ENCODE data around the gene DYNLL1.

DYNLL1 gene

GRCh38 chr12:120539303-120539702, 43.4 kb downstream of the DYNLL1 start:
- Histone ChIP-seq H3K9ac (ENCODE audit: low read length) (no peak overlapping the region), H2BK5ac (ENCODE audit: low read length) (no peak overlapping the region), H3K18ac (ENCODE audit: low read length) (no peak overlapping the region), H3K79me2 (ENCODE audit: control insufficient read depth, insufficient read depth, low read length) (peaks cover 78% of the 10 kb centered on the region), H3K56ac (ENCODE audit: low read length) (no peak overlapping the region), H3K79me1 (ENCODE audit: low read length) (peaks cover 13% of the 10 kb centered on the region), H2BK15ac (replicated peaks; ENCODE audit: low read depth) (no peak overlapping the region), H3K4me2 (ENCODE audit: low read length) (no peak overlapping the region), H4K8ac (ENCODE audit: low read depth, low read length) (no peak overlapping the region), H3K23ac (ENCODE audit: low read length) (no peak overlapping the region), H2AK5ac (ENCODE audit: low read length) (no peak overlapping the region), H3K36me3 (ENCODE audit: control insufficient read depth, insufficient read depth, low read length) (no peaks in the 10 kb centered on the region), H3K27me3 (ENCODE audit: insufficient read depth, low read length, poor library complexity) (no peaks in the 10 kb centered on the region), H3K27ac (ENCODE audit: low read depth, low read length) (no peak overlapping the region), H4K5ac (ENCODE audit: low read length) (no peak overlapping the region), H3K4me1 (ENCODE audit: control insufficient read depth, low read depth, low read length) (peaks cover 4% of the 10 kb centered on the region), H3K4ac (ENCODE audit: low read depth, low read length) (no peak overlapping the region), H3K4me3 (ENCODE audit: low read length) (no peak overlapping the region), H2BK120ac (ENCODE audit: low read depth, low read length) (no peak overlapping the region)
- WGBS (ENCODE audit: extremely low coverage, insufficient coverage, low lambda C conversion rate): no CpG with 5 or more reads among the region's 1 CpG
- DNase-seq: no peak

GRCh38 chr12:120540445-120540844, 44.5 kb downstream of the DYNLL1 start:
- H3K56ac ChIP-seq (ENCODE audit: low read length): no peak overlapping the region
- no peak overlapping the region for H3K27ac ChIP-seq (ENCODE audit: low read depth, low read length)
- no peaks in the 10 kb centered on the region for H3K36me3 ChIP-seq (ENCODE audit: control insufficient read depth, insufficient read depth, low read length)
- H2AK5ac ChIP-seq (ENCODE audit: low read length): no peak overlapping the region
- H4K8ac ChIP-seq (ENCODE audit: low read depth, low read length): no peak overlapping the region
- H3K27me3 ChIP-seq (ENCODE audit: insufficient read depth, low read length, poor library complexity): no peaks in the 10 kb centered on the region
- H2BK5ac ChIP-seq (ENCODE audit: low read length): no peak overlapping the region
- DNase-seq: no peak
- H3K4me3 ChIP-seq (ENCODE audit: low read length): no peak overlapping the region
- no peak overlapping the region for H3K4me2 ChIP-seq (ENCODE audit: low read length)
- no peak overlapping the region for H3K18ac ChIP-seq (ENCODE audit: low read length)
- no peak overlapping the region for H3K9ac ChIP-seq (ENCODE audit: low read length)
- H3K79me1 ChIP-seq (ENCODE audit: low read length): peaks cover 12% of the 10 kb centered on the region
- no peak overlapping the region for H3K23ac ChIP-seq (ENCODE audit: low read length)
- H2BK15ac ChIP-seq (replicated peaks; ENCODE audit: low read depth): no peak overlapping the region
- H4K5ac ChIP-seq (ENCODE audit: low read length): no peak overlapping the region
- no peak overlapping the region for H3K4ac ChIP-seq (ENCODE audit: low read depth, low read length)
- H2BK120ac ChIP-seq (ENCODE audit: low read depth, low read length): no peak overlapping the region
- peaks cover 4% of the 10 kb centered on the region for H3K4me1 ChIP-seq (ENCODE audit: control insufficient read depth, low read depth, low read length)
- H3K79me2 ChIP-seq (ENCODE audit: control insufficient read depth, insufficient read depth, low read length): peaks cover 69% of the 10 kb centered on the region
- no CpG with 5 or more reads among the region's 3 CpGs for WGBS (ENCODE audit: extremely low coverage, insufficient coverage, low lambda C conversion rate)

- no peaks in the 10 kb centered on the region for H3K36me3 ChIP-seq (ENCODE audit: control insufficient read depth, insufficient read depth, low read length)
- H3K4me1 ChIP-seq (ENCODE audit: control insufficient read depth, low read depth, low read length): peaks cover 2% of the 10 kb centered on the region
- no peak overlapping the region for H3K18ac ChIP-seq (ENCODE audit: low read length)
- no peak overlapping the region for H4K8ac ChIP-seq (ENCODE audit: low read depth, low read length)
- H2AK5ac ChIP-seq (ENCODE audit: low read length): no peak overlapping the region
- no CpG with 5 or more reads among the region's 5 CpGs for WGBS (ENCODE audit: extremely low coverage, insufficient coverage, low lambda C conversion rate)
- DNase-seq: no peak
- H3K56ac ChIP-seq (ENCODE audit: low read length): no peak overlapping the region
- peaks cover 12% of the 10 kb centered on the region for H3K79me1 ChIP-seq (ENCODE audit: low read length)
- no peak overlapping the region for H2BK120ac ChIP-seq (ENCODE audit: low read depth, low read length)
- no peak overlapping the region for H3K27ac ChIP-seq (ENCODE audit: low read depth, low read length)
- H2BK5ac ChIP-seq (ENCODE audit: low read length): no peak overlapping the region
- no peak overlapping the region for H4K5ac ChIP-seq (ENCODE audit: low read length)
- H3K9ac ChIP-seq (ENCODE audit: low read length): no peak overlapping the region
- no peak overlapping the region for H2BK15ac ChIP-seq (replicated peaks; ENCODE audit: low read depth)
- H3K4me2 ChIP-seq (ENCODE audit: low read length): no peak overlapping the region
- no peaks in the 10 kb centered on the region for H3K27me3 ChIP-seq (ENCODE audit: insufficient read depth, low read length, poor library complexity)
- H3K23ac ChIP-seq (ENCODE audit: low read length): no peak overlapping the region
- H3K79me2 ChIP-seq (ENCODE audit: control insufficient read depth, insufficient read depth, low read length): peaks cover 55% of the 10 kb centered on the region
- no peak overlapping the region for H3K4me3 ChIP-seq (ENCODE audit: low read length)
- H3K4ac ChIP-seq (ENCODE audit: low read depth, low read length): no peak overlapping the region
Measured at GRCh38 chr12:120542166-120542565, 46.3 kb downstream of the DYNLL1 start.

GRCh38 chr12:120544691-120545090, 48.8 kb downstream of the DYNLL1 start:
- peaks cover 10% of the 10 kb centered on the region for H3K79me1 ChIP-seq (ENCODE audit: low read length)
- H3K56ac ChIP-seq (ENCODE audit: low read length): no peak overlapping the region
- no peak overlapping the region for H3K27ac ChIP-seq (ENCODE audit: low read depth, low read length)
- H3K27me3 ChIP-seq (ENCODE audit: insufficient read depth, low read length, poor library complexity): no peaks in the 10 kb centered on the region
- no peak overlapping the region for H2BK15ac ChIP-seq (replicated peaks; ENCODE audit: low read depth)
- no peak overlapping the region for H2BK120ac ChIP-seq (ENCODE audit: low read depth, low read length)
- H3K4ac ChIP-seq (ENCODE audit: low read depth, low read length): no peak overlapping the region
- no peak overlapping the region for H2AK5ac ChIP-seq (ENCODE audit: low read length)
- WGBS (ENCODE audit: extremely low coverage, insufficient coverage, low lambda C conversion rate): 100% methylated on average over 2 of the region's 3 CpGs
- H3K23ac ChIP-seq (ENCODE audit: low read length): no peak overlapping the region
- H3K9ac ChIP-seq (ENCODE audit: low read length): no peak overlapping the region
- no peak overlapping the region for H2BK5ac ChIP-seq (ENCODE audit: low read length)
- H3K4me2 ChIP-seq (ENCODE audit: low read length): no peak overlapping the region
- H3K79me2 ChIP-seq (ENCODE audit: control insufficient read depth, insufficient read depth, low read length): peaks cover 39% of the 10 kb centered on the region
- no peak overlapping the region for H3K18ac ChIP-seq (ENCODE audit: low read length)
- H3K4me1 ChIP-seq (ENCODE audit: control insufficient read depth, low read depth, low read length): no peaks in the 10 kb centered on the region
- DNase-seq: no peak
- no peak overlapping the region for H3K4me3 ChIP-seq (ENCODE audit: low read length)
- H4K5ac ChIP-seq (ENCODE audit: low read length): no peak overlapping the region
- H4K8ac ChIP-seq (ENCODE audit: low read depth, low read length): no peak overlapping the region
- H3K36me3 ChIP-seq (ENCODE audit: control insufficient read depth, insufficient read depth, low read length): peaks cover 8% of the 10 kb centered on the region

GRCh38 chr12:120546050-120546386, 50.1 kb downstream of the DYNLL1 start:
- no CpG with 5 or more reads among the region's 3 CpGs for WGBS (ENCODE audit: extremely low coverage, insufficient coverage, low lambda C conversion rate)

More at GRCh38 chr12:120546050-120546386, 50.1 kb downstream of the DYNLL1 start:
- Histone ChIP-seq H4K8ac (ENCODE audit: low read depth, low read length) (no peak overlapping the region), H2BK120ac (ENCODE audit: low read depth, low read length) (no peak overlapping the region), H2BK5ac (ENCODE audit: low read length) (no peak overlapping the region), H3K18ac (ENCODE audit: low read length) (no peak overlapping the region), H3K36me3 (ENCODE audit: control insufficient read depth, insufficient read depth, low read length) (peaks cover 8% of the 10 kb centered on the region), H3K79me1 (ENCODE audit: low read length) (peaks cover 9% of the 10 kb centered on the region), H4K5ac (ENCODE audit: low read length) (no peak overlapping the region), H2AK5ac (ENCODE audit: low read length) (no peak overlapping the region), H3K27ac (ENCODE audit: low read depth, low read length) (no peak overlapping the region), H3K79me2 (ENCODE audit: control insufficient read depth, insufficient read depth, low read length) (peaks cover 29% of the 10 kb centered on the region), H3K4me2 (ENCODE audit: low read length) (no peak overlapping the region), H3K4me1 (ENCODE audit: control insufficient read depth, low read depth, low read length) (no peaks in the 10 kb centered on the region), H3K4ac (ENCODE audit: low read depth, low read length) (no peak overlapping the region), H2BK15ac (replicated peaks; ENCODE audit: low read depth) (no peak overlapping the region), H3K27me3 (ENCODE audit: insufficient read depth, low read length, poor library complexity) (no peaks in the 10 kb centered on the region), H3K4me3 (ENCODE audit: low read length) (no peak overlapping the region), H3K56ac (ENCODE audit: low read length) (no peak overlapping the region), H3K9ac (ENCODE audit: low read length) (no peak overlapping the region), H3K23ac (ENCODE audit: low read length) (no peak overlapping the region)
- DNase-seq: no peak
